Panc1 (cell line): ENCODE measurements around the gene IRS1.

Source experiments
- SIN3A ChIP-seq: IDR thresholded peaks from 2 replicates; pipeline ENCODE4 v1.6.1; 2012; ENCODE audit warnings: low read depth, mild to moderate bottlenecking, low read length, moderate library complexity, borderline replicate concordance; ENCODE audit not compliant: insufficient read depth
- TCF7L2 ChIP-seq: IDR thresholded peaks from 2 replicates; pipeline ENCODE4 v1.6.1; 2011; ENCODE audit warnings: mild to moderate bottlenecking, low read depth, low read length, inconsistent platforms
- TF ChIP-seq, protein P1 (sequence below): fragments of 450-650 bp; IDR thresholded peaks from 2 replicates; pipeline ENCODE4 v1.5.1; 2017; ENCODE audit warnings: mild to moderate bottlenecking

GRCh38 chr2:226756131-226756530 lies 43.5 kb downstream of the IRS1 start:
- TF ChIP-seq SIN3A (no peak), TCF7L2 (no peak)
- TF ChIP-seq, protein P1, sequence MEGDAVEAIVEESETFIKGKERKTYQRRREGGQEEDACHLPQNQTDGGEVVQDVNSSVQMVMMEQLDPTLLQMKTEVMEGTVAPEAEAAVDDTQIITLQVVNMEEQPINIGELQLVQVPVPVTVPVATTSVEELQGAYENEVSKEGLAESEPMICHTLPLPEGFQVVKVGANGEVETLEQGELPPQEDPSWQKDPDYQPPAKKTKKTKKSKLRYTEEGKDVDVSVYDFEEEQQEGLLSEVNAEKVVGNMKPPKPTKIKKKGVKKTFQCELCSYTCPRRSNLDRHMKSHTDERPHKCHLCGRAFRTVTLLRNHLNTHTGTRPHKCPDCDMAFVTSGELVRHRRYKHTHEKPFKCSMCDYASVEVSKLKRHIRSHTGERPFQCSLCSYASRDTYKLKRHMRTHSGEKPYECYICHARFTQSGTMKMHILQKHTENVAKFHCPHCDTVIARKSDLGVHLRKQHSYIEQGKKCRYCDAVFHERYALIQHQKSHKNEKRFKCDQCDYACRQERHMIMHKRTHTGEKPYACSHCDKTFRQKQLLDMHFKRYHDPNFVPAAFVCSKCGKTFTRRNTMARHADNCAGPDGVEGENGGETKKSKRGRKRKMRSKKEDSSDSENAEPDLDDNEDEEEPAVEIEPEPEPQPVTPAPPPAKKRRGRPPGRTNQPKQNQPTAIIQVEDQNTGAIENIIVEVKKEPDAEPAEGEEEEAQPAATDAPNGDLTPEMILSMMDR = no peak
